Measurements from ENCODE around the gene MIEN1. TPM values are rescaled to one million over a fixed set of nuclear protein-coding genes. Genes with fewer than 3 reads are reported as not detected.
A peak's percentile ranks its signal among the peaks of the same experiment; 100 is the strongest.

Gene MIEN1
- total RNA-seq, 4 donors from 2014 or later: 99.3 to 215 (median 109) TPM

DNA sequence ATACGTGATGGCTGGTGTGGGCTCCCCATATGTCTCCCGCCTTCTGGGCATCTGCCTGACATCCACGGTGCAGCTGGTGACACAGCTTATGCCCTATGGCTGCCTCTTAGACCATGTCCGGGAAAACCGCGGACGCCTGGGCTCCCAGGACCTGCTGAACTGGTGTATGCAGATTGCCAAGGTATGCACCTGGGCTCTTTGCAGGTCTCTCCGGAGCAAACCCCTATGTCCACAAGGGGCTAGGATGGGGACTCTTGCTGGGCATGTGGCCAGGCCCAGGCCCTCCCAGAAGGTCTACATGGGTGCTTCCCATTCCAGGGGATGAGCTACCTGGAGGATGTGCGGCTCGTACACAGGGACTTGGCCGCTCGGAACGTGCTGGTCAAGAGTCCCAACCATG is 5.6 kb downstream of the MIEN1 start:
- 95% methylated on average over 12 of the region's 13 CpGs; no CpG with 5 or more reads in 1 of the 2 donors for WGBS, 2 donors (ENCODE audit: low coverage in 1 of 2)
- intact Hi-C loops (cut with DNase I; ENCODE audit: low total_unique reads): no loop called here

DNA sequence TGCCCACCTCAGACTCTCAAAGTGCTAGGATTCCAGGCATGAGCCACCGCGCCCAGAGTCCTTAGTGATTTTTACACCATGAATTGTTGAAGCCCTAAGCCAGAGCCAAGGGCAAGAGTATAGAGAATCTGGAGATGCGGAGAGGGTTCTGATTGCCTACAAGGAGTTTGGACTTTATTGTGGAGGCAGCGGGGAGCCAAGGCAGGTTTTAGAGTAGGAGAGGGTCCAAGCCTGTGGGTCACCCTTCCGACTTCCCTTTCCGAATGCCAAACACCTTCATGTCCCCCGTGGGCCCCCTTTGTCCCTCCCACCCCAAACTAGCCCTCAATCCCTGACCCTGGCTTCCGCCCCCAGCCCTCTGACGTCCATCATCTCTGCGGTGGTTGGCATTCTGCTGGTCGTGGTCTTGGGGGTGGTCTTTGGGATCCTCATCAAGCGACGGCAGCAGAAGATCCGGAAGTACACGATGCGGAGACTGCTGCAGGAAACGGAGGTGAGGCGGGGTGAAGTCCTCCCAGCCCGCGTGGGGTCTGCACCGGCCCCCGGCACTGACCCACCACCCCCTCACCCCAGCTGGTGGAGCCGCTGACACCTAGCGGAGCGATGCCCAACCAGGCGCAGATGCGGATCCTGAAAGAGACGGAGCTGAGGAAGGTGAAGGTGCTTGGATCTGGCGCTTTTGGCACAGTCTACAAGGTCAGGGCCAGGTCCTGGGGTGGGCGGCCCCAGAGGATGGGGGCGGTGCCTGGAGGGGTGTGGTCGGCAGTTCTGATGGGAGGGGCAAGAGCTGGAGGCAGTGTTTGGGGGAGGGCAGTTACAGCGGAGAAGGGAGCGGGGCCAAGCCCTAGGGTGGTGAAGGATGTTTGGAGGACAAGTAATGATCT is 7.1 kb downstream of the MIEN1 start:
- Histone ChIP-seq H3K4me1 (peaks cover 0 to 21% (median 3%) of the 10 kb centered on the region in 4 donors), H3K9me3 (no peaks in the 10 kb centered on the region), H3K4me3 (no peak overlapping the region), H3K36me3 (peaks cover 0 to 29% (median 0%) of the 10 kb centered on the region in 4 donors), H3K27me3 (no peaks in the 10 kb centered on the region), H3K27ac (no peak overlapping the region)
- in situ Hi-C loops (cut with MboI; ENCODE audit: low pct_ligation_motif_present in 1 of 4, low pct_unique_long_range_greater_than_20kb in 1 of 4, low sequenced_read_pairs in 3 of 4): no loop called here
- TF ChIP-seq POLR2AphosphoS5 (IDR thresholded peaks at IDR 0.05) (no peak), POLR2A (IDR thresholded peaks at IDR 0.05) (no peak), EP300 (IDR thresholded peaks at IDR 0.05; ENCODE audit: low read depth) (no peak)
- peak; percentile 57 for DNase-seq
- intact Hi-C loops (cut with DNase I; ENCODE audit: low total_unique reads): no loop called here
- 83 to 87% methylated on average over 16 to 34 of the region's 34 CpGs for WGBS, 2 donors (ENCODE audit: low coverage in 1 of 2)

More for the DNA sequence above, 5.6 kb downstream of the MIEN1 start:
- Histone ChIP-seq H3K4me1 (peaks cover 6 to 13% (median 8%) of the 10 kb centered on the region in 4 donors), H3K27me3 (no peaks in the 10 kb centered on the region), H3K36me3 (peaks cover 0 to 25% (median 0%) of the 10 kb centered on the region in 4 donors), H3K9me3 (no peaks in the 10 kb centered on the region), H3K4me3 (no peak overlapping the region), H3K27ac (no peak overlapping the region)
- TF ChIP-seq EP300 (IDR thresholded peaks at IDR 0.05; ENCODE audit: low read depth) (no peak), POLR2A (IDR thresholded peaks at IDR 0.05) (no peak)
- TF ChIP-seq, protein P1, sequence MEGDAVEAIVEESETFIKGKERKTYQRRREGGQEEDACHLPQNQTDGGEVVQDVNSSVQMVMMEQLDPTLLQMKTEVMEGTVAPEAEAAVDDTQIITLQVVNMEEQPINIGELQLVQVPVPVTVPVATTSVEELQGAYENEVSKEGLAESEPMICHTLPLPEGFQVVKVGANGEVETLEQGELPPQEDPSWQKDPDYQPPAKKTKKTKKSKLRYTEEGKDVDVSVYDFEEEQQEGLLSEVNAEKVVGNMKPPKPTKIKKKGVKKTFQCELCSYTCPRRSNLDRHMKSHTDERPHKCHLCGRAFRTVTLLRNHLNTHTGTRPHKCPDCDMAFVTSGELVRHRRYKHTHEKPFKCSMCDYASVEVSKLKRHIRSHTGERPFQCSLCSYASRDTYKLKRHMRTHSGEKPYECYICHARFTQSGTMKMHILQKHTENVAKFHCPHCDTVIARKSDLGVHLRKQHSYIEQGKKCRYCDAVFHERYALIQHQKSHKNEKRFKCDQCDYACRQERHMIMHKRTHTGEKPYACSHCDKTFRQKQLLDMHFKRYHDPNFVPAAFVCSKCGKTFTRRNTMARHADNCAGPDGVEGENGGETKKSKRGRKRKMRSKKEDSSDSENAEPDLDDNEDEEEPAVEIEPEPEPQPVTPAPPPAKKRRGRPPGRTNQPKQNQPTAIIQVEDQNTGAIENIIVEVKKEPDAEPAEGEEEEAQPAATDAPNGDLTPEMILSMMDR (IDR thresholded peaks at IDR 0.05): no peak
- DNase-seq: no peak
- in situ Hi-C loops (cut with MboI; ENCODE audit: low pct_ligation_motif_present in 1 of 4, low pct_unique_long_range_greater_than_20kb in 1 of 4, low sequenced_read_pairs in 3 of 4): loop anchor here in 1 of 4 donors (25.0 kb wide), 1 partner anchor 87 kb away; the partner anchor contains the start of genes PPP1R1B and STARD3

DNA sequence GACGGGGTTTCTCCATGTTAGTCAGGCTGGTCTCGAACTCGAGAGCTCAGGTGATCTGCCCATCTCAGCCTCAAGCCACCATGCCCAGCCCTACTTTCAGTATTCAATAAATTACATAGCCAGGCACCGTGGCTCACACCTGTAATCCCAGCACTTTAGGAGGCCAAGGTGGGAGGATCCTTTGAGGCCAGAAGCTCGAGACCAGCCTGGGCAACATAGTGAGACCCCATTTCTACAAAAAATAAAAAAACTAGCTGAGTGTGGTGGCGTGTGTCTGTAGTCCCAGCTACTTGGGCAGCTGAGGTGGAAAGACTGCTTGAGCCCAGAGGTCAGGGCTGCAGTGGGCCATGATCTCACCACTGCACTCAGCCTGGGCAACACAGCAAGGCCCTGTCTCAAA is 8.2 kb downstream of the MIEN1 start:
- H3K4me1 ChIP-seq: peaks cover 0 to 32% (median 4%) of the 10 kb centered on the region in 4 donors
- TF ChIP-seq POLR2A (IDR thresholded peaks at IDR 0.05): no peak
- TF ChIP-seq EP300 (IDR thresholded peaks at IDR 0.05; ENCODE audit: low read depth): no peak
- no peak for TF ChIP-seq POLR2AphosphoS5 (IDR thresholded peaks at IDR 0.05)
- TF ChIP-seq, protein P1 (IDR thresholded peaks at IDR 0.05): no peak
- H3K36me3 ChIP-seq: peaks cover 0 to 23% (median 0%) of the 10 kb centered on the region in 4 donors
- in situ Hi-C loops (cut with MboI; ENCODE audit: low pct_ligation_motif_present in 1 of 4, low pct_unique_long_range_greater_than_20kb in 1 of 4, low sequenced_read_pairs in 3 of 4) (no loop called here), intact Hi-C loops (cut with DNase I; ENCODE audit: low total_unique reads) (no loop called here)
- H3K27me3 ChIP-seq: no peaks in the 10 kb centered on the region
- no peak overlapping the region for H3K4me3 ChIP-seq
- H3K9me3 ChIP-seq: no peaks in the 10 kb centered on the region
- 85% methylated on average over 6 of the region's 6 CpGs; no CpG with 5 or more reads in 1 of the 2 donors for WGBS, 2 donors (ENCODE audit: low coverage in 1 of 2)
- no peak for DNase-seq
- no peak overlapping the region for H3K27ac ChIP-seq

DNA sequence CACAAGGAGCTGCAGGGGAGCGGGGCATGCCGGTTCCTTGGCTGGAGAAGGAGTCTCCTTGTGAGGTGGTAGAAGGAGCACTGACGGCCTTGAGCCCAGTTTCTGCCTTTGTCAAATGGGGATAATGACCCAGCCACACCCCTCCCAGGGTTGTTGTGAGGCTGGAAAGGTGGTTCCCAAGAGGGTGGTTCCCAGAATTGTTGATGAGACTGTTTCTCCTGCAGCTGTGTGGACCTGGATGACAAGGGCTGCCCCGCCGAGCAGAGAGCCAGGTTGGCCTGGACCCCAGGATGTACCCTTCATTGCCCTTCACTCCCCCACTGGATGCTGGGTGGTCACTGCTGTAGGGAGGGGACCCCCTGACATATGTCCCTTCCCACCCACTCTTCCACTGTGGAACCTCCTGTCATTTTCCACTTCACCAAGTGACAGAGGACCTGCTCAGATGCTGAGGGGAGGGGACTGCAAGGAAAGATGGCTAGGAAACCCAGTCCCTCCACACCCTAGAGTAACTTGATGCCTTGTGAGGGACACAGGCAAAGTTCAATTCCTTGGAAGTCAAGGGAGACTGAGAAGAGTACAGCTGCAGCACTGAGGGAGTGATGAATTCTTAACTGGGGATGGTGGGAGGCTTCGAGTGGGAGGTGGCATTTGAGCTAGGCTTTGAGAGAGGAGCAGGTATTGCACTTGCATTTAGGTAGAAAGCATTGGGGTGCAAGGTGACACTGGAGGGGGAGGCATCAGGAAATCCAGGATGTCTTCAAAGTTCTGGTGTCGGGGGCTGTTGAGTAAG is 10.6 kb downstream of the MIEN1 start:
- H3K36me3 ChIP-seq: peaks cover 0 to 11% (median 3%) of the 10 kb centered on the region in 4 donors
- 79 to 93% methylated on average over 2 to 7 of the region's 7 CpGs for WGBS, 2 donors (ENCODE audit: low coverage in 1 of 2)

More for the DNA sequence above, 10.6 kb downstream of the MIEN1 start:
- in situ Hi-C loops (cut with MboI; ENCODE audit: low pct_ligation_motif_present in 1 of 4, low pct_unique_long_range_greater_than_20kb in 1 of 4, low sequenced_read_pairs in 3 of 4): no loop called here
- Histone ChIP-seq H3K4me3 (no peak overlapping the region), H3K27ac (peak overlapping the region; percentile 12 to 54 (median 32)), H3K9me3 (no peaks in the 10 kb centered on the region), H3K27me3 (no peaks in the 10 kb centered on the region), H3K4me1 (peaks cover 0 to 45% (median 19%) of the 10 kb centered on the region in 4 donors)
- TF ChIP-seq EP300 (IDR thresholded peaks at IDR 0.05; ENCODE audit: low read depth): no peak
- no peak for TF ChIP-seq POLR2A (IDR thresholded peaks at IDR 0.05)
- TF ChIP-seq, protein P1 (IDR thresholded peaks at IDR 0.05): no peak
- no peak for TF ChIP-seq POLR2AphosphoS5 (IDR thresholded peaks at IDR 0.05)
- intact Hi-C loops (cut with DNase I; ENCODE audit: low total_unique reads): no loop called here
- DNase-seq: peak; percentile 61

Data from transverse colon (tissue), 4 donors.